HL-60 (cell line): ENCODE data around the gene HSD17B12.
"Not testable (repeated sequence)": the region's sequence is repeated elsewhere in the genome, so short reads cannot be mapped to it uniquely, and the experiment has no call there.

ENCODE experiments used
- DNase-seq, 2 experiments: peaks; one replicate each; pipeline ENCODE4 v3.0.0-alpha.2; 2010 to 2020; ENCODE audit warnings: low read depth in 1 of 2, low spot score in 1 of 2
- H3K27ac ChIP-seq: fragments of 250-450 bp; sonication (Bioruptor Pico); replicated peaks from 2 replicates; pipeline ENCODE4 v1.5.1; 2020; ENCODE audit warnings: mild to moderate bottlenecking, moderate library complexity
- H3K27me3 ChIP-seq: fragments of 250-450 bp; sonication (Bioruptor Pico); 2 replicates; pipeline ENCODE4 v1.5.1; 2021; ENCODE audit warnings: mild to moderate bottlenecking, moderate library complexity; ENCODE audit not compliant: insufficient read depth, poor library complexity, severe bottlenecking
- H3K4me3 ChIP-seq: replicated peaks from 2 replicates; pipeline ENCODE4 v1.5.1; 2011; ENCODE audit warnings: mild to moderate bottlenecking, control low read depth, low read length; ENCODE audit not compliant: insufficient read depth
- GABPA ChIP-seq: IDR thresholded peaks from 2 replicates; pipeline ENCODE4 v1.6.1; 2012; ENCODE audit warnings: low read depth
- POLR2AphosphoS5 ChIP-seq: IDR thresholded peaks from 2 replicates; pipeline ENCODE4 v1.6.1; 2012; ENCODE audit warnings: low read depth
- SPI1 ChIP-seq: IDR thresholded peaks from 2 replicates; pipeline ENCODE4 v1.6.1; 2012; ENCODE audit warnings: low read depth, mild to moderate bottlenecking, borderline replicate concordance
- TF ChIP-seq, protein P1 (sequence below): IDR thresholded peaks from 2 replicates; pipeline ENCODE4 v1.6.1; 2012; ENCODE audit warnings: low read depth; ENCODE audit not compliant: insufficient replicate concordance
- TF ChIP-seq, protein P2 (sequence below): IDR thresholded peaks from one replicate; pipeline ENCODE4 v1.5.1; 2011; ENCODE audit warnings: low read length, control low read depth, inconsistent platforms; ENCODE audit not compliant: insufficient read depth

HSD17B12 gene

DNA sequence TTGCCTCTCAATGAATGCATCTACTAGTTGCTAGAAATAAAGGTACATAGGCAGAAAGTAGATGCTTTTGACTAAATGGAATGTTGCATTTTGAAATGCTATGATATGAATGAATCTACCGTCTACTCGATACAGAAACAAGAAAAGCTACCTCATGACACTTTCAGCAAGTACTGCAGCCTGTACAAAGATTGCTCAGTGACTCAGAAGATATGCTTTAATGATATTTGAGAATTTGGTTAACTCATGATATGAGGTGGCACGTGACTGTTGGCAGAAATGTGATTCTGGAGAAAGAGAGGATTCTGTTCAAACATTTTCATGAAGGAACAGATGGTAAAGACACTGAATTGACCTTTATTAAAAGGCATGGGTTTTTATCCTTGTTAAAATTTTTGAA is 76.0 kb downstream of the HSD17B12 start:
- Histone ChIP-seq H3K27ac (no peak overlapping the region), H3K4me3 (no peak overlapping the region), H3K27me3 (no peaks in the 10 kb centered on the region)
- TF ChIP-seq GABPA = no peak
- no peak for TF ChIP-seq POLR2AphosphoS5
- TF ChIP-seq, protein P1, sequence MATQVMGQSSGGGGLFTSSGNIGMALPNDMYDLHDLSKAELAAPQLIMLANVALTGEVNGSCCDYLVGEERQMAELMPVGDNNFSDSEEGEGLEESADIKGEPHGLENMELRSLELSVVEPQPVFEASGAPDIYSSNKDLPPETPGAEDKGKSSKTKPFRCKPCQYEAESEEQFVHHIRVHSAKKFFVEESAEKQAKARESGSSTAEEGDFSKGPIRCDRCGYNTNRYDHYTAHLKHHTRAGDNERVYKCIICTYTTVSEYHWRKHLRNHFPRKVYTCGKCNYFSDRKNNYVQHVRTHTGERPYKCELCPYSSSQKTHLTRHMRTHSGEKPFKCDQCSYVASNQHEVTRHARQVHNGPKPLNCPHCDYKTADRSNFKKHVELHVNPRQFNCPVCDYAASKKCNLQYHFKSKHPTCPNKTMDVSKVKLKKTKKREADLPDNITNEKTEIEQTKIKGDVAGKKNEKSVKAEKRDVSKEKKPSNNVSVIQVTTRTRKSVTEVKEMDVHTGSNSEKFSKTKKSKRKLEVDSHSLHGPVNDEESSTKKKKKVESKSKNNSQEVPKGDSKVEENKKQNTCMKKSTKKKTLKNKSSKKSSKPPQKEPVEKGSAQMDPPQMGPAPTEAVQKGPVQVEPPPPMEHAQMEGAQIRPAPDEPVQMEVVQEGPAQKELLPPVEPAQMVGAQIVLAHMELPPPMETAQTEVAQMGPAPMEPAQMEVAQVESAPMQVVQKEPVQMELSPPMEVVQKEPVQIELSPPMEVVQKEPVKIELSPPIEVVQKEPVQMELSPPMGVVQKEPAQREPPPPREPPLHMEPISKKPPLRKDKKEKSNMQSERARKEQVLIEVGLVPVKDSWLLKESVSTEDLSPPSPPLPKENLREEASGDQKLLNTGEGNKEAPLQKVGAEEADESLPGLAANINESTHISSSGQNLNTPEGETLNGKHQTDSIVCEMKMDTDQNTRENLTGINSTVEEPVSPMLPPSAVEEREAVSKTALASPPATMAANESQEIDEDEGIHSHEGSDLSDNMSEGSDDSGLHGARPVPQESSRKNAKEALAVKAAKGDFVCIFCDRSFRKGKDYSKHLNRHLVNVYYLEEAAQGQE = no peak
- TF ChIP-seq, protein P2, sequence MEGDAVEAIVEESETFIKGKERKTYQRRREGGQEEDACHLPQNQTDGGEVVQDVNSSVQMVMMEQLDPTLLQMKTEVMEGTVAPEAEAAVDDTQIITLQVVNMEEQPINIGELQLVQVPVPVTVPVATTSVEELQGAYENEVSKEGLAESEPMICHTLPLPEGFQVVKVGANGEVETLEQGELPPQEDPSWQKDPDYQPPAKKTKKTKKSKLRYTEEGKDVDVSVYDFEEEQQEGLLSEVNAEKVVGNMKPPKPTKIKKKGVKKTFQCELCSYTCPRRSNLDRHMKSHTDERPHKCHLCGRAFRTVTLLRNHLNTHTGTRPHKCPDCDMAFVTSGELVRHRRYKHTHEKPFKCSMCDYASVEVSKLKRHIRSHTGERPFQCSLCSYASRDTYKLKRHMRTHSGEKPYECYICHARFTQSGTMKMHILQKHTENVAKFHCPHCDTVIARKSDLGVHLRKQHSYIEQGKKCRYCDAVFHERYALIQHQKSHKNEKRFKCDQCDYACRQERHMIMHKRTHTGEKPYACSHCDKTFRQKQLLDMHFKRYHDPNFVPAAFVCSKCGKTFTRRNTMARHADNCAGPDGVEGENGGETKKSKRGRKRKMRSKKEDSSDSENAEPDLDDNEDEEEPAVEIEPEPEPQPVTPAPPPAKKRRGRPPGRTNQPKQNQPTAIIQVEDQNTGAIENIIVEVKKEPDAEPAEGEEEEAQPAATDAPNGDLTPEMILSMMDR = no peak
- no peak for TF ChIP-seq SPI1
- no peak for DNase-seq

DNA sequence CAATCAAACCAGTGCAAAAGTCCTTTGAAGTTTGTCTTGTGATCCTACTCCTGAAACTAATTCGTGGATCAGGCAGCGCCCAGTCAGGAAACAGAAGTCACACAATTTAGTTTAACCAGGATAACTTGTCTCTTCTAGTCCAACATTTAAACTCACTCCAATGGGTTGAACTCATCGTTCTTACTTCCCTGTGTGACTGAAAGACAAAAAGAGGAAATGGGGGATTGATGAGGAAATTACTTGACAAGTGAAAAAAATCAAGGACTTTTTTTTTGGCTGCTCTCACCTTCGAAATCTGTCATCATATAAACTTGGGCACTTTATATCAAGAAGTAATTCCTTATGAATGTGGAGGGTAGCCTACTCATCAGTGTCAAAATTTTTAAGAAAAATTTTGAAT is 78.4 kb downstream of the HSD17B12 start:
- H3K27me3 ChIP-seq = no peaks in the 10 kb centered on the region
- H3K4me3 ChIP-seq = no peak overlapping the region
- no peak overlapping the region; the same call in 1 of the 2 replicates for H3K27ac ChIP-seq
- peak; percentile 97 for TF ChIP-seq SPI1
- TF ChIP-seq GABPA = no peak
- DNase-seq = peak in 1 of 2 experiments; percentile 32

DNA sequence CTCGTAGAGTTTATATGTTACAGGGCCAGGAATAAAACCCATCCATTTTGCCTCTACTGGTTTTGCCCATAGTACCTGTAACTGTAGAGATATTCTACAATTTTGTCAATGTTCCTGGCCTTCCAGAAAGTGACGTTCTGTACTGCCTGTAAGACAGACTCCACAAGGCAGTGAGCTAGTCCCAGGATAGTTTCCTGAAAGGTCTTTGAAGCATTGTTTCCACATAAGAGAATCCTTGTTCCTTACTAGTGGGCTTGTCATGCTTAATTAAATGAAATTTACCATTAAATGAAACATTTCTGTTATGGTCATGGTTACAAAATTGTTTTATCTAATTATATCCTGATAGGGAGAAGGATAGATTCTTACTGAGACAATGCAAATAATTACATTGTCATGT is 80.4 kb downstream of the HSD17B12 start:
- H3K27me3 ChIP-seq = no peaks in the 10 kb centered on the region
- TF ChIP-seq GABPA = no peak
- TF ChIP-seq, protein P1 = no peak
- no peak for TF ChIP-seq SPI1
- no peak for TF ChIP-seq POLR2AphosphoS5
- TF ChIP-seq, protein P2 = no peak
- no peak overlapping the region for H3K27ac ChIP-seq
- H3K4me3 ChIP-seq = no peak overlapping the region
- DNase-seq = no peak

DNA sequence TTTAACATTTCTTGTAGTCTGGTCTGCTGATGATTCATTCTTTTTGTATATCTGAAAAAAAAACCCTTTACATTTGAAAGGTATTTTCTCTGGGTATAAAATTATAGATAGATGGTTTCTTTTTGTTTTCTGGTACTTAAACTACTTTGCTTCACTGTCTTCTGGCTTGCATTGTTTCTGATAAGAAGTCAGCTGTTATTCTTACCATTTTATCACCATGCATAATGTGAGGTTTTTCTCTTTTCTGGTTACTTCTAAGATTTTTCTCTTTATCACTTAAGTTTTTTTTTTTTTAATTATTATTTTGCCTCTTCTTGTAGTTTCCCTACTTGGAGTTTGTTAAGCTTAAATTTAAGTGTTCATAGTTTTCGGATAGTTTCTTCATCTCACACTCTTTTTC is 84.7 kb downstream of the HSD17B12 start:
- Histone ChIP-seq H3K27ac (no peak overlapping the region), H3K27me3 (no peaks in the 10 kb centered on the region), H3K4me3 (no peak overlapping the region)
- TF ChIP-seq SPI1 (no peak), GABPA (no peak), POLR2AphosphoS5 (no peak)
- TF ChIP-seq, protein P1 = no peak
- TF ChIP-seq, protein P2 = no peak
- no peak for DNase-seq

DNA sequence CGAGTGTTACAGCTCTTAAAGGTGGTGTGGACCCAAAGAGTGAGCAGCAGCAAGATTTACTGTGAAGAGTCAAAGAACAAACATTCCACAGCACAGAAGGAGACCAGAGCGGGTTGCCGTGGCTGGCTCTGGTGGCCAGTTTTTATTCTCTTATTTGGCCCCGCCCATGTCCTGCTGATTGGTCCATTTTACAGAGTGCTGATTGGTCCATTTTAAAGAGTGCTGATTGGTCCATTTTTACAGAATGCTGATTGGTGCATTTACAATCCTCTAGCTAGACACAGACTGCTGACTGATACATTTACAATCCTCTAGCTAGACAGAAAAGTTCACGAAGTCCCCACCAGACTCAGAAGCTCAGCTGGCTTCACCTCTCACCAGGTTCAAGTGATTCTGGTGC is 88.1 kb downstream of the HSD17B12 start:
- not testable (repeated sequence) for H3K4me3 ChIP-seq, DNase-seq, H3K27ac ChIP-seq, H3K27me3 ChIP-seq
